CD1c-positive myeloid dendritic cell (primary cell): Measurements from ENCODE around the gene GOLGA2.

Experiments
- DNase-seq: peaks from one replicate; pipeline ENCODE4 v3.0.0-alpha.2; 2016; ENCODE audit errors: extremely low spot score

The GOLGA2 gene

DNA sequence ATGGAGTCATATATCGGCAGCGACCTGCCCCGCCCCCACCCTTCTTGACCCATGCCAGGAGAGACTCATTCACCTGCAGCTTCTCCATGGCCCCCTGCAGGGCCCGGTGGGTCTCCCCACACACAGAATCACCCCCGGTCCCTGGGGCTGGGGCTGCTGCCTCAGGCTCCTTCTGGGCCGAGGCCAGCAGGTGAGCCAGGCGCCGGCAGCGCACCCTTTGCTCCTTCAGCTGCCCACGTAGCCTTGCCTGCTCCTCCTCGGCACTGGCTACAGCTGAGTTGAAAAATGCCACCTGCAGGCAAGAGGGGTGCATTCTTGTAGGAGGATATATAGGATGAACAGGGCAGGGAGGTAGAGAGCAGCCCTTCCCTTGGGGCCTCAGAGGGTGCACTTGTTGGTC, 17.9 kb downstream of the GOLGA2 start:
- no peak for DNase-seq

DNA sequence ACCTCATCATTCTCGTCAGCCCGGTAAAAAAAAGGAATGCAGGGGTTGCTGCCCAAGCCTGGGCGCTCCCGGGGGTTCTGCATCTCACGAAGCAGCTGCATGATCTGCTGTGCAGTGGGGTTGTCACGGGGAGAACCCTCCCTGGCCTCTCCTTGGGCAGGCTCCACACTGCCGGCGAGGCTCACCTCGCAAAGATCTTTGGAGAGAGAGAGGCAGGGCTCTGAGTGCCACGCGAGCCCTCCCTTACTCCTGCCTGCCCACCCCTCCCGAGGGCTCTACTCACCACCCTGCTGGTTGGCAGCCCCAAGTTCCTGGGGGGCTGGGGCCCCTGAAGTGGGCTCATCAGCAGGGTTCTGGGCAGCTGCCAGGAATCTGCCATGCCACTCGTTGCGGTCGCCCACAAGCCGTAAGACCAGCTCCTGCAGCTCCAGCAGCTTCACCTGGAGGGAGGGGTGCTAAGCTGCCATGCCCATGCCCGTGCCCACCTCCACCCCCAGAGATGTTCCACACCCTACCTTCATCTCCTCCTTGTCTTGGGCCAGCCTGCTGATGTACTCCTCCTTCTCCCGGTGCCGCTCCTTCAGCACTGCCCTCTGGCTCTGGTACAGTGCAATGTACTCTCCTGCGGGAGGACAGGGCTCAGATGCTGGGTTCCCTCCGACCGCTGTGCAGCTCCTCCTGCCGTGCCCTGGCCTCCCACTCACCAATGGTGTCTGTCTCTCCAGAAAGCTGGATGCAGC, 18.6 kb downstream of the GOLGA2 start:
- DNase-seq: no peak

DNA sequence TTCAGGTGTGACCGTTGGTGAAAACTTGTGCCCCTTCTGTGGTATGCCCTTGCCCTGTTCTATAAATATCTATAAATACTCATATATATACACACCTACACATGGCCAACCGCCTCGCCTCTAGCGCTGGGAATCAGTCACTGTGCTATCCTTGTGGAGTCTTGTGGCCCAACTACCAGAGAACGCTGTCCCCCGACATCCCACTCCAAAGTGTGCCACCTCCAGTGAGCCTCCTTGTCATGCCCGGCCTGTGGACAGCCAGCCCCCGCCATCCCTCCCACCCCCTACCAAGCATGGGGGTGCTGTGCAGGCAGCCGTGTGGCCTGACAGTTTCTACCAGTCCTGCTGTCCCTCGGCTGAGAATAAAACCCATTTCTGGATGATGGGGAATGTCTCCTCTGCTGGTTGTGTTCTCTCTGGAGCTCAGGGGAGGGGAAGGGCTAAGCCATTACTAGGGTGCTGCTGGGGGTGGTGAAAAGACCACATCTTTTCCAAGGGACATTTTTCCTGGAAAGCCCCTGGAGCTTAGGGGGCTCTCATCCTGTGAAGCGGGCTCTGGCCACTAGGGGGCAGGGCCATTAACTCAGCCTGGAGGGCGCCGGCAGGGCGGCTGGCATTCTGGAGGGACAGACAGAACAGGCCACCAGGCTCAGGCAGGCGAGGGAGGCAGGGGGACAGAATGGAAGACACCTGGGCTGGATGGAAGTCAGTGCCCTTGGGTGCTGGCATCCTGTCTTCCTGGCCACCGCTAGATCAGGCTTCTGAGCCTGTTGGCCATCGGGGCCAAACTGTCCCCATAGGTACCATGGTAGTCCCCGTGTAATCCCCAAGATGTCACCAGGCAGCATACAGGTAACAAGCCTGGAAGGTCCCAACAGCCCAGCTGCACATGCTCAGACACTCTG, 20.7 kb downstream of the GOLGA2 start:
- peak; percentile 56 for DNase-seq

DNA sequence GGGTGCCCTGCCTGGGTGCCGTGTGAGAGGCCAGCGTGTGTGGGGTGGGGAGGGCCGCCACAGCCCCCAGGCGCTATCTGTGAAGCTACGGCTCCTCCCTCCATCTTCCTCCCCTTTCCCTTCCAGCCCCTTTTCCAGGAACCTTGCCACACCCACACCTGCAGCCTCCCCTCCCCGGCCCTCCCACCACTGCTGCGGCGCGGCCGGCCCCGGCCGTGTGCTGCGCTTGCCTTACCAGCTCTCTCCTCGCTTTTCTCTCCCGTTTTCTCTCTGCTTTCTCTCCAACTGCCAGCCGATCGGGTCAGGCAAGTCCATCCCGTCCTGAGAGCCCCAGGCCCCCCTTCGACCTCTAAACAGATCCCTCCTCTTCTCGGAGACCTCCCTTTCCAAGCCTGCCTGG, 21.4 kb downstream of the GOLGA2 start:
- no peak for DNase-seq

DNA sequence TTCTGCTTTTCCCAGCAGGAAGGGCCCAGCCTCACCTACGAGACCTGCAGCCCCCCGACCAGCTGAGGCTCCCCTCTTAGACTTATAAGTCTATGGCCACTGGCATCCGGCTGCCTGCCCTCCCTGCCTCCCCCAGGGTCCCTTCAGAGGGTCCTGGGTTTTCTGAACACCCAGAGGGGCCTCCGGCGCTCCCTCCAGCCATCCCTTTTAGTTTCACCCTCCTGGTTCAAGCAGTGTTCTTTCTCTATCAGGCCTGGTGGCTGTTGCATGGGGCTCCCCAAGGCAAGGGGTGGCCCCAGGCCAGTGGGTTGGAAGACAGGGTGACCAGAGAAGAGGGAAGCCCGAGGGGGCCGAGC, 21.8 kb downstream of the GOLGA2 start:
- DNase-seq: no peak

DNA sequence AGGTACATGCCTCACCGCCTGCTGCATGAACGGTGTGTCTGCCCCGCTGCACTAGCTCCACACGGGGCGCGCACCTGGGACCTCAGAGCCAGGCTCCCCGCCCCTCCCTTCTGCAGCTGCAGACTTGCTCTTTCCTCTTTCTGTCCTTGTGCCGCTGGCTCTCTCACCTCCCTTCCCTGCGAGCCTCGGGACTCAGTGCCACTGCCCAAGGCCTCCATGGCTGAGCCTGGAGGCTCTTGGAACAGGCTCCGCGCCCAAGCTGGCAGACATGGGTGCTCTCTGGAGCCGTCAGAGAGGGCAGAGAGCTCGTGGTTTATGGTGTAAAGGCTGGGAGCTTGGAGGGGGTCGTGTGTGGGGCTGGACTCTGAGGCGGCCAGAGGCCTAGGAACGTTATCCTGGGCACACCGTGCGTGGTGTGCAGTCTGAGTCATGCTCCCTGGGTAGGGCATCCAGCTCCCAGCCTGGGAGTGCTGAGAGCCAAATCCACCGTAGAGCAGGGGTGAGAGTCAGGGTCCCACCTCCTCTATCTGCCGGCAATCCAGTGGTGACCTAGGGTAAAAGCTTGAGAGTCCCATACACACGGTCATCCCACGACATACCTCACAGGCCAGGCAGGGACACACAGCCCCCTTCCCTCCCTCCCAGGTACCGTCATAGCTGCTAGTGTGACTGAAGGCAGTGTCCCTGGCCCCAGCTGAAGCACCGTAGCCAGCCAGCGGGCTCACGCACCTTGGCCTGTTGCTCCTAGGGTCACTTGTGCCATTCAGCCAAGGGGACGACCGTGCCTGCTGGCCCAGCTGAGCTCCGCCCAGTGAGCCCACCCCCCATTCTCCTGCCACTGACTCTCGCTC, 22.4 kb downstream of the GOLGA2 start:
- DNase-seq: no peak

DNA sequence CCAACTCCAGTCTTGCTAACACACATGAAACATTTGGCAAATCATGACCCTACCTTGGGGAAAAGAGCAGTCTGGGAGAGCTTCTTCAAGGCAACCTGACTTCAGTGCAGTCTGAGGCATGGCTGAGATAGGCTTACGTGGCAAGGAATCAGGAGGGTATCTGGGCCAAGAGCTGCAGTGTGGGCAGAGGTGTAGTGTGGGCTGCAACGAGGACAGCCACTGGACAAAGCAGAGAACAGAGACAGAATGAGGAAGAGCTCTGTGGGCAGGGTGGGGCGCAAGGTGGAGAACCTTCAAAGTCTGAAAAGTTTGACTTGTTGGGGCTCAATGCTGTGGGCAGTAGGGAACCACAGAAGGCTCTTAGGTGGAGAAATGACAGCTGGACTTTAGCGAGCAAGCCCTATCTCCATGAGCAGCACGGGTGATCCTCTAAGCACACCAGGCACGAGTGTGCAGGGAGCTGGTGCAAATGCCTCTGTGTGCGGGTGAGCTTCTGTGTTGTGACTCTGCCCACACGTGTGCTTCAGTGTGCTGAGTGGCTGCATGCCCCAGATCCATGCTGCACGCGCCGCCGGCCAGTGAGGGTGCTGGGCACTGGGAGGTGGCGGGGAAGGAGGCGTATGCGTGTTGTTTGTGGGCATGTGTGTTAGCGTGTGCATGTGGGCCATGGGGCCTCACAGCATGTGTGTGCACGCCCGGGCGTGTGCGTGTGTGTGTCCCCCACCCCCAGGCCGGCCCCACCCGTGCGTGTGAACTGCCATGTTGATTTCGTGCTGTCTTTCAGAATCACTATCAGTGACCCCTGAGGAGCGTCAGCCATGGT, 23.3 kb downstream of the GOLGA2 start:
- peak; percentile 13 for DNase-seq

DNA sequence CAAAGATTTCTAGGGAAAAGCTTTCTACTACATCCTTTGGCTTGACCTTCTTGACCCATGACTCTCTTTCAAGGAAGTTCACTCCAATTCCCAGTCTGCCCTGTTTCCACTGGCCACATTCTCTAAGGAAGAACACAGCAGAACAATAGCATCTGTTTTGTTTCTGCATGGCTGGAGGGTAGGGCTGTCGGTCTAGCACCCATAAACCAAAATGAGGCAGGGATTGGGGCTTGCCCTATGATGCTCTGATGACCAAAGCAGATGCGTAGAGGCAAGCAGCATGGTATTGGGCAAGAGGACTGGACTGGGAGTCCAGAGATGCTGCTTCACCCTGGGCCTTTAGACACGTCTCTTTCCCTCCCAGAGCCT, 24.1 kb downstream of the GOLGA2 start:
- DNase-seq: no peak

DNA sequence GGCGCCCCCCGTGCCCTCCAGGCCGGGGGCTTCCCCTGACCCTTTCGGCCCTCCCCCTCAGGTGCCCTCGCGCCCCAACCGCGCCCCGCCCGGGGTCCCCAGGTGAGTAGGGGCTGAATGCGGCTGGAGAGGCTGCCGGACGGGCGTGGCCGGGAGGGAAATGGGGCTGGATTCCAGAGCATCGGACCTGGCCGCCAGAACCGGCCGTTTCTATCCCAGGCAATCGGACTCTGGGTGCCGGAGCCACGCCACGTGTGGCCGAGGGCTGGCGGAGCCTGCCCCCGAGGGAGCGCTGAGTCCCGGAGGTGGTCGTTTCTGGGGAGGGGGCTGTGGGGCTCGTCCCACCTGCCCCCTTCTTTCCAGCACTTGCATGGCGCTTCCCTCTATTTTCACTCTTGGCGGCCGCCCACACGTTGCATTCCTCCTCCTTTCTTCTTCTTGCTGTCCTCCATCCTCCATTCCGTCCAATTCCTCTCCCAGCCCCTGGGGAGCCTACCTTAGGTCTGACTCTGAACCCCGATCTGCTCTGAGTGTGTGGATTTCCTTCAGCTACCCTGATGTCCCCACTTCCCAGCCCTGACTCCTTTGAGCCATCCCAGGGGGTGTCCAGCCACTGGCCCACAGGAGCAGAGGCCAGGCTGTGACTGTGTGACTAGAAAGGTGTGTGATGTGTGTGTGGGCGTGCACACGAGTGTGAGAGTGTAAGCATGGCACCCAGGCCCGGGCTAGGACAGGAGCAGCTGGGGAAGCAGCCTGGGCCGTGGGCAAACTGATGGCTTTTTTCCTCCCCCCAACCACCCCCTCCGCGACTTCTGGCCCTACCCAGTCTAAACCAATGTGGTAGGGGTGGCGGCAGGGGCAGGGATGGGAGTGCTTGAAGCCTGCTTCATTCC, 24.7 kb downstream of the GOLGA2 start:
- no peak for DNase-seq

DNA sequence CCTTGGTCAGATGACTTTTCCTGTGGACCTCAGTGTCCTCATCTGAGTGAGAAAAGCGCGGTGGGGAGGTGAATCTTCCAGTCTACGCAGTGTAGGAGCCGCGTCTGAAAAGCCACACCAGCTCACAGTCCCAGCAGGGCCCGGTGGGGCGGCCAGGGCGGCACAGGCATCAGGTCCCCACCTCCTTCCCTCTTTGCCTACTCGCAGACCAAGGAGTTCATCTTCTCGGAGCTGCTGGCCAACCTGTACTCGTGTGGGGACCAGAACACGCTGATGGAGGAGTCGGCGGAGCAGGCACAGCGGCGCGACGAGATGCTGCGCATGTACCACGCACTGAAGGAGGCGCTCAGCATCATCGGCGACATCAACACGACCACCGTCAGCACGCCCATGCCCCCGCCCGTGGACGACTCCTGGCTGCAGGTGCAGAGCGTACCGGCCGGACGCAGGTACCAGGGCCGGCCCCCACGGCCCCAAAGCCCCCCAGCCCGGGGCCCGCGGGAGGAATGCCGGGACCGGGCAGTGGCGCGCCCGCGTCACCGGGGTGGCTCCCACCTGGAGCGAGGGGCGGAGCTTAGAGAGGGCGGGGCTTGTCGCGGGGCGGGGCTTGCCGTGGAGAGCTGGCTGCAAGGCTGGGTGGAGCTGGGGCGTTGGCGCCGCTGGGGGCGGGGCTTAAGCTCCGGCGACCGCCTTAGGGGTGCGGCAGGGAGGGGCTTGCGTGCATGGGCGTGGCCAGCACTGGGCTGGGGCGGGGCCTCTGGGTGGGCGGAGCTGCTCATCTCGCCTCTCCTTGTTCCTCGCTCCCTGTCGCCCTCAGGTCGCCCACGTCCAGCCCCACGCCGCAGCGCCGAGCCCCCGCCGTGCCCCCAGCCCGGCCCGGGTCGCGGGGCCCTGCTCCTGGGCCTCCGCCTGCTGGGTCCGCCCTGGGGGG, 25.6 kb downstream of the GOLGA2 start:
- peak; percentile 93 for DNase-seq

DNA sequence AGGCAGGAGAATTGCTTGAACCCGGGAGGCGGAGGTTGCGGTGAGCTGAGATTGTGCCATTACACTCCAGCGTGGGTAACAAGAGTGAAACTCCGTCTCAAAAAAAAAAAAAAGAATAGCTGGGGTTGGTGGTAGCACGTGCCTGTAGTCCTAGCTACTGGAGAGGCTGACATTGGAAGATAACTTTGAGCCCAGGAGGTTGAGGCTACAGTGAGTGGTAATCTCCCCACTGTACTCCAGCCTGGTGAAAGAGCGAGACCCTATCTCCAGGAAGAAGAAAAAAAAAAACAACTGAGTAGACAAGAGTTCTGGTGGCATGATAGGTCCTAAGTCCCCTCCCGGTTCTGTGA, 26.3 kb downstream of the GOLGA2 start:
- DNase-seq: no peak

DNA sequence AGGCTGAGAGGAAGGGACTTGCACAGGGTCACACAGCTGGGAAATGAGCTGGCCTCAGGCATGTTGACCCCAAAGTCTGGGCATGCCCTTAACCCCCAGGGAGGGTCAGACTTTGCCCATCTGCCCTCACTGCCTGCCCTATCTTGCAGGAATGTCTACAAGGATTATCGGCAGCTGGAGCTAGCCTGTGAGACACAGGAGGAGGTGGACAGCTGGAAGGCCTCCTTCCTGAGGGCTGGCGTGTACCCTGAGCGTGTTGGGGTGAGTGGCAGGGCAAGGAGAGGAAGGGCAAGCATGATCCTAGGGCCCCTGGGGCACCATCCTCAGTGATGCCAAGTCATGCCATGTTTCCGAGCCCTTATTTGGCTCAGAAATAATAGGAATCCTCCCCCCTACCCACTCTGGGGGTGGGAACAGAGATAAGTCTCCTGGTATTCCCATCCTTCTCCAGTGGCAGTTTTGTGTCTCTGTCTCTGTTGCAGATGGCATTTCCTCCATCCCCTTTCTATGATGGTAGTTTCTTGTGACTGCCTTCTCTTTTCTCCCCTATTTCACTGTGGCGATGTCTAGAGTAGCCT, 28.5 kb downstream of the GOLGA2 start:
- no peak for DNase-seq

DNA sequence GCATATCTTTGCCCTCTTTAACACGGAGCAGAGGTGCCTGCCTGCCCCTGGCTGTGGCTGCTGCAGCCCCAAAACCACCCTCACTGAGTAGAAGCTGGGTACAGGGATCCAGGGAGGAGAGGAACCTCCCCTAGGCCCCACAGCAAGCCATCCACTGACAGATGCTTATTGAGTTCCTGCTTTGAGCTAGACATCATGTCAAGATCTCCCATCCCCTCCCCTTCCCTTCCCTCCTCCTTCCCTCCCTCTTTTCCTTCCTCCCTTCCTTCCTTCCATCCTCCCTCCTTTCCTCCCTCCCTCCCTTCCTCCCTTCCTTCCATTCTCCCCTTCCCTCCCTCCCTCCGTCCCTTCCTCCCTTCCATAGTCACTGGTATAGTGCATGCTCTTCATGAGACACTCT, 29.3 kb downstream of the GOLGA2 start:
- DNase-seq: no peak

DNA sequence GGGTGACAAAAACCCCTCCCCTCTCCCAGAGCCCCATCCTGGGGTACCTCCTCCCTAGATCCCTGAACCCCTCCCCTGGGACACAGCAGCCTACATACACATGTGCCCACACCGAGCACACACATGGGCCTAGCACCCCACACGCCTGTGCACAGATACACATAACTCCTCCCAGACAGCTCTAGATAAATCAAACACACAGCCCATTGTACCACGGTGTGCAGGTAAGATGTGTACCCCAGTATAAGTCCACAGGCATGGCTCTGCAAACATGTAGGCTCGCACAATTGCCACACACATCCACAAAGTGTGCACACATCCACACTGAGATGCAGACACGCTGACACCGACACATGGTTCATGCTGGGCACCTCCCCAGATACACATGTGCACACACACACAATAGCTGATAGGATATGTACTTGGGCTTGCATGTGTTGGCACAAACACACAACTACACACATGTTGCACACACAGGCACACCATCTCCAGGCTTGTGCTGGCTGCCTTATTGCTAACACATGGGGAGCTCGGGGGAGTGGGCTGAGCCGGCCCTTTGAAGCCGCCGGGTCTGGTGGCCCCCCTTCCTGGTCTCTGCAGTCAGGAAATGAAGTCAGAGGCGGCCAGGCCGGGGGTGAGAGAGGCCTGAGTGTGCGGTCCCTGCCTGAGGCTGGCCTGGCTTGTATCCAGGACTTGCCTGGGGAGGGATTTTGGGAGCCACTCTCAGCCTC, 30.2 kb downstream of the GOLGA2 start:
- no peak for DNase-seq

DNA sequence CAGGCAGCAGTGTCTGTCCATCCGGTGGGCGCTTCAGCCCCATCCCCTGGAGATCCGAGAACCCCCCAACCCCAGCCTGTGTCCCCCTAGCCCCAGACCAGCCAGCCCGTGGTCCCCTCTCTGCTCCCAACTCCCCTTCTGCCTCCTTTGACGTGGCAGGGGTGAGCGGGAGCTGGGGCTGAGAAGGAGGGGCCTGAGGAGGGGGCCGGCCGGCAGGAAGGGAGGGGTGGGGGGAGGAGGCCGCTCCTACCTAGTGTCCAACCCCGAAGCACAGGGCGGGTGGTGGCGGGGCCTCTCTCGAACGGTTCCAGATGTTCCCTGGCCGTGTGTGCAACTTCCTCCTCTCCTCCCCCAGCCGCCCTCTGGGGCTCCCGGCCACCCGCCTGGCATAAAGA, 31.0 kb downstream of the GOLGA2 start:
- peak; percentile 56 for DNase-seq

DNA sequence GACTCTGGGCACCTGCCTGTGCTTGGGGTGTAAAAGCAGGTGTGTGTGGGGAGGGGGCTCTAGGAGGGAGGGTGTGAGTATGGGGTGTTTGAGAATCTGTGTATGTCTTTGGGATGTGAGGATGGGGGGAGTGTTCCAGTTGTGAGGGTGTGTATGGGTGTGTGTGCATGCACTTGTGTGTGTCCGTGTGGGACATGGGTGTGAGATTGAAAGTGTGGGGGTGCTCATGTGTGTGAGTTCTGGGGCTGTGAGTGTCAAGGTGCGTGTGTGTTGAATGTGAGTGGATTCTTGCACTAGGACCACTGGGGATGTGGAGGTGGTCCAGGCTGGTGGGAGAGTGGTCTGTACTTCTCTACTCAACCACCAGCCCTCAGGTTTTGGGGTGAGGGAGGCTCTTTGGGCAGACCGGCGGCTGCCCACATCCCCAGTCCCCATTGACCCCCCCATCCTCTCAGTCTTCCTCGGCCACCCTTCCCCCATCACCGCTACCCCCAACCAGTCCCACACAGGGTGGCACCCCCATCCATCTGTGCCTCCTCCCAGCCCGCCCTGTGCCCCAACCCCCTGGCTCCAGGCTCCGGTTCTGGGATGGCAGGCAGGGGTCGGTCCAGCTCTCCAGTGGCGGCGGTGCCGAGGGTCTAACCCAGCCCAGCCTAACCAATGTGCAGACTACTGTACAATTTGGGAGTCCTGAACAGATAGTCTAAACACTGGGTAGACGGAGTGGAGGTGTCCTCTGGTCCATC, 31.5 kb downstream of the GOLGA2 start:
- DNase-seq: no peak

DNA sequence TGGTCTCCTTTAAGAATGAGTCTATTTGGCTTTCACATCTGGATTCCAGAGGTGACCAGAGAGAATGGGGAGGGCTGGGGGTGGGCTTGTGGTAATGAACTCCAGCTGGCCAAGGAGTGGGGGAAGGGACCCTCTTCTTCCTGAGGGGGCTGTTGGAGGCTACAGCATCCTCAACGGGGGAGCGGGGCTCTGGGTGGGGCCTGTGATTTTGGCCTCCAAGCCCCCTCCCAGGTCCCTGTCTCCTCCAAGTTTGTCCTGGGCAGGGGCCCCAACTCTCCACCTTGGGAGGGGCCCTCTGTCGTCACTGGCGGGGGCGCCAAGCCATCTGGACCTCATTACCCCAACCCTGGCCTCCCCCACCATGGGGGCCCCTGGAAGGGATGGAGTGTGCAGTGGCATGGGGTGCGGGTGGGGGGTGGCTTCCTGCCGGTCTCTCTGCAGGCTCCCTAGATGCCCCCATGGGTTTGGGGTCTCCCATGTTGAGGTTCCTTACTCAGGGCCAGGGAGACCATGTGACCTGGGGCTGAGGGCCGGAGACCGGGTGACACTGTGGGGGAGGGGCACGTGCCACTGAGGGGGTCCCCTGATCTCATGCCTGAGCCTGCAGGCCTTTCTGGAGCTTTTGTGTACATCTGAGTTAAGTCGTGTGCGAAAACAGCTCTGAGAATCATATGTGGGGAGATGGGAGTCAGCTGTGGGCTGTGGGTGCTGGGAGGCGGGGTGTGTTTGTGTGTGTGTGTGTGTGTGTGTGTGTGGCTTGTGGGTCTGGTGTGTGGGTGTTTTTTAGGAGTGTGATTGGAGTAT, 32.4 kb downstream of the GOLGA2 start:
- no peak for DNase-seq
